HG02840 (cell line): ENCODE results near the gene AHSG.
"Not testable (repeated sequence)": the region's sequence is repeated elsewhere in the genome, so short reads cannot be mapped to it uniquely, and the experiment has no call there.

Experiments used
- ATAC-seq: cut with Tn5 transposase; IDR thresholded peaks from one replicate; pipeline ENCODE4 v1.9.1; 2021; ENCODE audit warnings: mild to moderate bottlenecking, moderate library complexity, moderate number of reproducible peaks; ENCODE audit not compliant: unreplicated experiment, low FRiP score

AHSG gene

GRCh38 chr3:186612721-186613636 is at the start of gene AHSG:
AHSG (plus strand) TSS chr3:186613060; CDS start chr3:186613142, 82 bp downstream.
- ATAC-seq, result no peak

- no peak for ATAC-seq
Observed at GRCh38 chr3:186564586-186564985, 48.3 kb upstream of the AHSG start.

- ATAC-seq, result no peak
Observed at GRCh38 chr3:186566772-186567071, 46.1 kb upstream of the AHSG start.

- peak; percentile 46 for ATAC-seq
Observed at GRCh38 chr3:186567072-186567921, 45.6 kb upstream of the AHSG start, which contains the start of gene TBCCD1. TBCCD1 (minus strand) TSS chr3:186567339; CDS start chr3:186564329, 3,010 bp downstream.

GRCh38 chr3:186569361-186569760 is 43.5 kb upstream of the AHSG start:
- ATAC-seq, result not testable (repeated sequence)

GRCh38 chr3:186569779-186570095 is 43.1 kb upstream of the AHSG start:
- no peak for ATAC-seq

GRCh38 chr3:186570096-186570940 is 42.5 kb upstream of the AHSG start, which contains the start of gene DNAJB11:
DNAJB11 (plus strand) TSS chr3:186570720; CDS start chr3:186570898, 178 bp downstream.
- ATAC-seq, result peak; percentile 88

GRCh38 chr3:186570941-186571643 is 41.8 kb upstream of the AHSG start:
- no peak for ATAC-seq

- no peak for ATAC-seq
Observed at GRCh38 chr3:186571644-186572013, 41.2 kb upstream of the AHSG start.

- no peak for ATAC-seq
Observed at GRCh38 chr3:186577521-186577920, 35.3 kb upstream of the AHSG start.

GRCh38 chr3:186580785-186581184 is 32.1 kb upstream of the AHSG start:
- ATAC-seq, result no peak

- ATAC-seq, result no peak
Observed at GRCh38 chr3:186582541-186582940, 30.3 kb upstream of the AHSG start.

- no peak for ATAC-seq
Observed at GRCh38 chr3:186583831-186584230, 29.0 kb upstream of the AHSG start.

GRCh38 chr3:186586245-186586644 is 26.6 kb upstream of the AHSG start:
- not testable (repeated sequence) for ATAC-seq

GRCh38 chr3:186587183-186587582 is 25.7 kb upstream of the AHSG start:
- no peak for ATAC-seq

GRCh38 chr3:186588632-186589031 is 24.2 kb upstream of the AHSG start:
- no peak for ATAC-seq

- no peak for ATAC-seq
Observed at GRCh38 chr3:186589121-186589520, 23.7 kb upstream of the AHSG start.

- no peak for ATAC-seq
Observed at GRCh38 chr3:186589856-186590579, 22.8 kb upstream of the AHSG start.

- ATAC-seq, result no peak
Observed at GRCh38 chr3:186590580-186591295, 22.1 kb upstream of the AHSG start.
